Testis (tissue), 2 donors: Measurements from ENCODE around the gene ADM2.

Experiments used
- POLR2A ChIP-seq: fragments of 450-650 bp; IDR thresholded peaks from one replicate; pipeline ENCODE4 v1.6.1; 2017; ENCODE audit warnings: antibody characterized with exemption, mild to moderate bottlenecking, moderate library complexity
- TF ChIP-seq, protein P1 (sequence below), 3 experiments: fragments of 450-650 bp in 2 of 3; fragments of 200-600 bp in 1 of 3; sonication (generic) in 1 of 3; IDR thresholded peaks; one replicate each; pipeline ENCODE4 v1.5.1; 2016 to 2019; ENCODE audit warnings: antibody characterized with exemption in 3 of 3, mild to moderate bottlenecking in 2 of 3, moderate library complexity in 1 of 3

DNA sequence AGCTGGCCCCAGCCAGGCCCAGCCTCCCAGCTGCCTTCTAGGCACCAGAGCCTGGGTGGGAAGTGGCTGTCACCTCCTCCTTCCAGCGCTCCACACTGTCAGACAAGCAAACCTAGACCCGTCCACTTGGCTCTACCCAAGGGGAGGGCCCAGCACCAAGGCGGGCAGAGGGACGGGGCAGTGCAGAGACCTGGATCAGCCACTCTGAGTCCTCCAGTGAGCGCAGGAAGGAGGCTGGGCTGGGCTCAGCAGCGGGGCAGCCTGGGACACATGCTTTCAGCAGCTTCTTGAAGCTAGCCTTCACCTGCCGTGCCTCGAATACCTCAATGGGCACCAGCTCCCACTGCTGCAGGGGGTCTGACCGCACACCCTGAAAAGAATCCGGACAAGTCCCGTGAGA is 25.3 kb upstream of the ADM2 start:
- TF ChIP-seq, protein P1, sequence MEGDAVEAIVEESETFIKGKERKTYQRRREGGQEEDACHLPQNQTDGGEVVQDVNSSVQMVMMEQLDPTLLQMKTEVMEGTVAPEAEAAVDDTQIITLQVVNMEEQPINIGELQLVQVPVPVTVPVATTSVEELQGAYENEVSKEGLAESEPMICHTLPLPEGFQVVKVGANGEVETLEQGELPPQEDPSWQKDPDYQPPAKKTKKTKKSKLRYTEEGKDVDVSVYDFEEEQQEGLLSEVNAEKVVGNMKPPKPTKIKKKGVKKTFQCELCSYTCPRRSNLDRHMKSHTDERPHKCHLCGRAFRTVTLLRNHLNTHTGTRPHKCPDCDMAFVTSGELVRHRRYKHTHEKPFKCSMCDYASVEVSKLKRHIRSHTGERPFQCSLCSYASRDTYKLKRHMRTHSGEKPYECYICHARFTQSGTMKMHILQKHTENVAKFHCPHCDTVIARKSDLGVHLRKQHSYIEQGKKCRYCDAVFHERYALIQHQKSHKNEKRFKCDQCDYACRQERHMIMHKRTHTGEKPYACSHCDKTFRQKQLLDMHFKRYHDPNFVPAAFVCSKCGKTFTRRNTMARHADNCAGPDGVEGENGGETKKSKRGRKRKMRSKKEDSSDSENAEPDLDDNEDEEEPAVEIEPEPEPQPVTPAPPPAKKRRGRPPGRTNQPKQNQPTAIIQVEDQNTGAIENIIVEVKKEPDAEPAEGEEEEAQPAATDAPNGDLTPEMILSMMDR (IDR thresholded peaks at IDR 0.05), result no peak
- no peak for TF ChIP-seq POLR2A
